H1 (cell line): ENCODE data around the gene ASH1L. TPM values are rescaled to one million over a fixed set of nuclear protein-coding genes. Genes with fewer than 3 reads are reported as not detected.
A peak's percentile ranks its signal among the peaks of the same experiment; 100 is the strongest.

Source experiments
- CHD1 ChIP-seq: IDR thresholded peaks from 2 replicates; pipeline ENCODE4 v1.6.1; 2012; ENCODE audit warnings: low read depth, low read length, improper control_type of control experiment
- CREB1 ChIP-seq: IDR thresholded peaks from 2 replicates; pipeline ENCODE4 v1.6.1; 2012; ENCODE audit warnings: inconsistent platforms
- EP300 ChIP-seq, 2 experiments: IDR thresholded peaks; 1 replicate in 1 of 2; 2 replicates in 1 of 2; pipeline ENCODE4 v1.6.1; 2011 to 2012; ENCODE audit warnings: low read depth in 2 of 2, low read length in 2 of 2, mild to moderate bottlenecking in 2 of 2, borderline replicate concordance in 1 of 2, inconsistent platforms in 1 of 2, moderate library complexity in 1 of 2
- EZH2 ChIP-seq: fragments of 200-600 bp; sonication (generic); IDR thresholded peaks from 2 replicates; pipeline ENCODE4 v1.7.1; 2012; ENCODE audit warnings: low read depth, mild to moderate bottlenecking, moderate library complexity, low read length, inconsistent platforms; ENCODE audit not compliant: severe bottlenecking
- GTF2F1 ChIP-seq: IDR thresholded peaks from 2 replicates; pipeline ENCODE4 v1.6.1; 2012; ENCODE audit warnings: low read depth, low read length, improper control_type of control experiment, borderline replicate concordance
- HDAC6 ChIP-seq: IDR thresholded peaks from one replicate; pipeline ENCODE4 v1.7.1; 2012; ENCODE audit warnings: low read depth, mild to moderate bottlenecking, inconsistent platforms, low read length, moderate library complexity
- JUN ChIP-seq: IDR thresholded peaks from 2 replicates; pipeline ENCODE4 v1.6.1; 2011; ENCODE audit warnings: low read depth, mild to moderate bottlenecking, improper control_type of control experiment, low read length
- JUND ChIP-seq: IDR thresholded peaks from 2 replicates; pipeline ENCODE4 v1.6.1; 2011; ENCODE audit warnings: mild to moderate bottlenecking, improper control_type of control experiment, low read length
- KDM1A ChIP-seq: fragments of 200-600, 300-600 bp; sonication (generic); IDR thresholded peaks from 2 replicates; pipeline ENCODE4 v1.7.1; 2016; ENCODE audit warnings: mild to moderate bottlenecking, low read length, borderline replicate concordance
- KDM4A ChIP-seq: IDR thresholded peaks from one replicate; pipeline ENCODE4 v1.7.1; 2012; ENCODE audit warnings: low read depth, mild to moderate bottlenecking, moderate library complexity, low read length, inconsistent platforms; ENCODE audit not compliant: severe bottlenecking
- KDM5A ChIP-seq: fragments of 200-600 bp; IDR thresholded peaks from 2 replicates; pipeline ENCODE4 v1.7.1; 2012; ENCODE audit warnings: mild to moderate bottlenecking, low read length, inconsistent platforms, mixed read lengths
- RAD21 ChIP-seq, 2 experiments: IDR thresholded peaks in 1 of 2; conservative IDR thresholded peaks in 1 of 2; 2 replicates each; pipeline ENCODE4 v1.6.1; 2011; ENCODE audit warnings: low read depth in 2 of 2, low read length in 2 of 2, improper control_type of control experiment in 1 of 2, inconsistent platforms in 1 of 2, mild to moderate bottlenecking in 1 of 2, moderate library complexity in 1 of 2
- RBBP5 ChIP-seq: IDR thresholded peaks from 2 replicates; pipeline ENCODE4 v1.7.1; 2012; ENCODE audit warnings: low read depth, mild to moderate bottlenecking, inconsistent platforms, low read length, moderate library complexity, borderline replicate concordance
- RFX5 ChIP-seq: IDR thresholded peaks from 2 replicates; pipeline ENCODE4 v1.6.1; 2011; ENCODE audit warnings: low read depth, low read length, improper control_type of control experiment, borderline replicate concordance
- SIN3A ChIP-seq, 2 experiments: IDR thresholded peaks in 1 of 2; conservative IDR thresholded peaks in 1 of 2; 2 replicates each; pipeline ENCODE4 v1.6.1; 2011 to 2012; ENCODE audit warnings: low read length in 2 of 2, improper control_type of control experiment in 1 of 2, low read depth in 1 of 2, mild to moderate bottlenecking in 1 of 2
- SRF ChIP-seq: IDR thresholded peaks from 2 replicates; pipeline ENCODE4 v1.6.1; 2011; ENCODE audit warnings: mild to moderate bottlenecking, low read depth, low read length, moderate library complexity
- TBP ChIP-seq: IDR thresholded peaks from 2 replicates; pipeline ENCODE4 v1.6.1; 2011; ENCODE audit warnings: low read depth, low read length, improper control_type of control experiment
- YY1 ChIP-seq: IDR thresholded peaks from 2 replicates; pipeline ENCODE4 v1.6.1; 2011; ENCODE audit warnings: low read depth, mild to moderate bottlenecking, low read length
- polyA plus RNA-seq, 7 experiments: library from polyadenylated mRNA; depleted of rRNA in 3 of 7; stranded (reverse) in 5 of 7; unstranded in 2 of 7; fragments of >200 nt in 5 of 7; fragments of 200-250 nt in 2 of 7; gene quantifications; 1 replicate in 5 of 7; 2 replicates in 1 of 7; 4 replicates in 1 of 7; pipeline versions ENCODE4 v1.2.1 to v1.2.3, GENCODE V29; 2011 to 2013; ENCODE audit warnings: missing spikeins in 2 of 7, mixed read lengths in 2 of 7
- total RNA-seq: library from RNA; stranded (reverse); fragmentation: NEBNext Ultra II Directional; extraction: Animal tissue kit (Norgen Biotek cat#: 25700); gene quantifications from 2 replicates; pipeline ENCODE4 v1.2.1, GENCODE V29; 2021
- TF ChIP-seq, protein P1 (sequence below): IDR thresholded peaks from 2 replicates; pipeline ENCODE4 v1.6.1; 2012; ENCODE audit warnings: low read length, inconsistent platforms
- TF ChIP-seq, protein P2 (sequence below): IDR thresholded peaks from 2 replicates; pipeline ENCODE4 v1.6.1; 2012; ENCODE audit warnings: inconsistent platforms

Gene ASH1L
- total and polyA plus RNA-seq, 2 of the 8 experiments (the other 6 are each of a cell fraction or from before 2014, with no cell fraction given): 7.5 to 27.6 TPM

DNA sequence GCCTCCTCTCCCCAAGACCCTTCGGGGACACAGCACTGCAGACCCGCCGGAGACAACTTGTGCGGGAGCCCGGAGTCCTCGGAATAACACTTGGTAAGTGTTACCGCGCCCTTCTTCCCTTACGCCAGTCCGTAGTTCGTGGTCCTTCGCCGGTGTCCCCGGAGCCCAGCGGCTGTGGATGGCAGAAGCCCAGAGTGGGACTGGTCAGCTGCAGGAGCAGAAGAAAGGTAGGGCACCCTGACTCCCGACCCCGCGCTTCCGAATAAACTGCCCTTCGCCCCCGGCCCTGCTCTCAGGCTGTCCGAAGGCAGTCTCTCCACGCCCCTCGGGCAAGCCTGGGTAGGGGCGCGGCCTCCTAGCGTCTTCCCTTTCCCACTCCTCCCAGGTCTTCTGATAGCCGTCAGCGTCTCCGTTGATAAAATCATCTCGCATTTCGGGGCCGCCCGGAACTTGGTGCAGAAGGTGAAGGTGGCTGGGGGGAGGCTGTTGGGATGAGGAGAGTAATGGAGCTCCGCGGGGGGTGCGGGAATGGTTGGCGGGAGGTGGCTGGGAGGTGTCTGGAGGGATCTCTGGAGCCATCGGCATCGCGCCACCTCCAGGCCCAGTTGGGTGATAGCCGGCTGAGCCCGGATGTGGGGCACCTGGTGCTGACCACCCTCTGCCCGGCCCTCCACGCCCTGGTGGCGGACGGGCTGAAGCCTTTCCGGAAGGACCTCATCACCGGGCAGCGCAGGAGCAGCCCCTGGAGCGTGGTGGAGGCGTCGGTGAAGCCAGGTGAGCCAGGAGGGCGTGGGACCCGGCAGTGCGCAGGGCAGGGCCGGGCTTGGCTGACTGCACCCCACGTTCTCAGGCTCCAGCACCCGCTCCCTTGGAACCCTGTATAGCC lies 237.6 kb downstream of the ASH1L start (continued):
- no peak for TF ChIP-seq HDAC6
- peak; percentile 41; the same call in 1 of the 2 replicates for TF ChIP-seq TBP
- no peak; the same call in 1 of the 2 replicates for TF ChIP-seq RBBP5
- no peak for TF ChIP-seq CREB1
- TF ChIP-seq KDM4A: peak; percentile 65
- no peak for TF ChIP-seq KDM5A
- TF ChIP-seq GTF2F1: no peak
- no peak for TF ChIP-seq JUND
- no peak for TF ChIP-seq SIN3A (conservative IDR thresholded peaks at IDR 0.05 in 1 of 2, IDR thresholded peaks at IDR 0.05 in 1 of 2; ENCODE audit: low read depth in 1 of 2, low read length in 2 of 2)
- TF ChIP-seq SRF: no peak
- TF ChIP-seq EZH2: no peak
- no peak for TF ChIP-seq JUN
- TF ChIP-seq CHD1: no peak
- TF ChIP-seq YY1: peak; percentile 69; the same call in 1 of the 2 replicates
- TF ChIP-seq, protein P1, sequence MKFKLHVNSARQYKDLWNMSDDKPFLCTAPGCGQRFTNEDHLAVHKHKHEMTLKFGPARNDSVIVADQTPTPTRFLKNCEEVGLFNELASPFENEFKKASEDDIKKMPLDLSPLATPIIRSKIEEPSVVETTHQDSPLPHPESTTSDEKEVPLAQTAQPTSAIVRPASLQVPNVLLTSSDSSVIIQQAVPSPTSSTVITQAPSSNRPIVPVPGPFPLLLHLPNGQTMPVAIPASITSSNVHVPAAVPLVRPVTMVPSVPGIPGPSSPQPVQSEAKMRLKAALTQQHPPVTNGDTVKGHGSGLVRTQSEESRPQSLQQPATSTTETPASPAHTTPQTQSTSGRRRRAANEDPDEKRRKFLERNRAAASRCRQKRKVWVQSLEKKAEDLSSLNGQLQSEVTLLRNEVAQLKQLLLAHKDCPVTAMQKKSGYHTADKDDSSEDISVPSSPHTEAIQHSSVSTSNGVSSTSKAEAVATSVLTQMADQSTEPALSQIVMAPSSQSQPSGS: no peak
- TF ChIP-seq, protein P2, sequence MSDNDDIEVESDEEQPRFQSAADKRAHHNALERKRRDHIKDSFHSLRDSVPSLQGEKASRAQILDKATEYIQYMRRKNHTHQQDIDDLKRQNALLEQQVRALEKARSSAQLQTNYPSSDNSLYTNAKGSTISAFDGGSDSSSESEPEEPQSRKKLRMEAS: no peak
- no peak for TF ChIP-seq EP300 (IDR thresholded peaks at IDR 0.05; ENCODE audit: borderline replicate concordance in 1 of 2, low read depth in 2 of 2, low read length in 2 of 2)
- no peak for TF ChIP-seq RFX5
- peak; percentile 34 to 50; a peak in 3 of 4 replicates for TF ChIP-seq RAD21 (IDR thresholded peaks at IDR 0.05 in 1 of 2, conservative IDR thresholded peaks at IDR 0.05 in 1 of 2; ENCODE audit: low read depth in 2 of 2, low read length in 2 of 2)
- no peak for TF ChIP-seq KDM1A
- TF ChIP-seq, all 59 proteins: peak for 11
